ENCODE measurements around the gene BEND5. TPM values are rescaled to one million over a fixed set of nuclear protein-coding genes. Genes with fewer than 3 reads are reported as not detected.

Gene BEND5
- total and polyA plus RNA-seq, 4 donors = 1.3 to 10.1 (median 6.3) TPM

DNA sequence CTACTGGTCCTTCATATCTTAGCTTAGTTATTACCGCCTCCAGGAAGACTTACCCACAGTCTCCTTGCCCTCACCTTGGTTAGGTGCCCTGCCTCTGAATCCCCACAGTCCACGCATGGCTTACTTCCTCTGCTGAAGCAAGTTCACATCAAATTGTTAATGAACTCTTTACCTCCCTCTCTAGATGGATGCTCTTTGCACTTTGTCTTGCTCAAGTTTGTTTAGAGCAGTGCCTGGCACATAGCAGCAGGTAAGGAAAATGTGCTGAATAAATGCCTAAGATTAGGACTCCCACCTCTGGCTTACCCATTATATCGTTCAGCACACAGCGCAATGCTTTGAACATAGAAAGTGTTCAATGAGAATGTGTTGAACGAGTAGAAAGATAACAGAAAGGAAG is 90.5 kb downstream of the BEND5 start:
- no peak for DNase-seq
- no peak for ATAC-seq (ENCODE audit: insufficient read depth, low FRiP score)
- Histone ChIP-seq H3K27ac (ENCODE audit: low read depth in 1 of 2, low read length in 1 of 2) (no peak overlapping the region), H3K9me3 (ENCODE audit: control insufficient read depth in 4 of 4, insufficient read depth in 3 of 4, low read length in 3 of 4) (no peaks in the 10 kb centered on the region), H3K9ac (ENCODE audit: insufficient read depth in 1 of 2, low read length in 2 of 2) (no peak overlapping the region), H3K27me3 (ENCODE audit: control insufficient read depth in 3 of 3, insufficient read depth in 3 of 3, low read length in 2 of 3) (no peaks in the 10 kb centered on the region), H3K4me3 (no peak overlapping the region), H3K4me1 (ENCODE audit: control insufficient read depth in 5 of 5, insufficient read depth in 5 of 5, low read length in 5 of 5) (peaks cover 0 to 11% (median 0%) of the 10 kb centered on the region in 5 donors), H3K36me3 (ENCODE audit: control insufficient read depth in 4 of 4, insufficient read depth in 4 of 4, low read length in 4 of 4) (no peaks in the 10 kb centered on the region)
- TF ChIP-seq, protein P1, sequence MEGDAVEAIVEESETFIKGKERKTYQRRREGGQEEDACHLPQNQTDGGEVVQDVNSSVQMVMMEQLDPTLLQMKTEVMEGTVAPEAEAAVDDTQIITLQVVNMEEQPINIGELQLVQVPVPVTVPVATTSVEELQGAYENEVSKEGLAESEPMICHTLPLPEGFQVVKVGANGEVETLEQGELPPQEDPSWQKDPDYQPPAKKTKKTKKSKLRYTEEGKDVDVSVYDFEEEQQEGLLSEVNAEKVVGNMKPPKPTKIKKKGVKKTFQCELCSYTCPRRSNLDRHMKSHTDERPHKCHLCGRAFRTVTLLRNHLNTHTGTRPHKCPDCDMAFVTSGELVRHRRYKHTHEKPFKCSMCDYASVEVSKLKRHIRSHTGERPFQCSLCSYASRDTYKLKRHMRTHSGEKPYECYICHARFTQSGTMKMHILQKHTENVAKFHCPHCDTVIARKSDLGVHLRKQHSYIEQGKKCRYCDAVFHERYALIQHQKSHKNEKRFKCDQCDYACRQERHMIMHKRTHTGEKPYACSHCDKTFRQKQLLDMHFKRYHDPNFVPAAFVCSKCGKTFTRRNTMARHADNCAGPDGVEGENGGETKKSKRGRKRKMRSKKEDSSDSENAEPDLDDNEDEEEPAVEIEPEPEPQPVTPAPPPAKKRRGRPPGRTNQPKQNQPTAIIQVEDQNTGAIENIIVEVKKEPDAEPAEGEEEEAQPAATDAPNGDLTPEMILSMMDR (IDR thresholded peaks at IDR 0.05; ENCODE audit: control extremely low read depth, extremely low read depth) = no peak
- 89 to 92% methylated on average over 5 of the region's 5 CpGs for WGBS, 2 donors

DNA sequence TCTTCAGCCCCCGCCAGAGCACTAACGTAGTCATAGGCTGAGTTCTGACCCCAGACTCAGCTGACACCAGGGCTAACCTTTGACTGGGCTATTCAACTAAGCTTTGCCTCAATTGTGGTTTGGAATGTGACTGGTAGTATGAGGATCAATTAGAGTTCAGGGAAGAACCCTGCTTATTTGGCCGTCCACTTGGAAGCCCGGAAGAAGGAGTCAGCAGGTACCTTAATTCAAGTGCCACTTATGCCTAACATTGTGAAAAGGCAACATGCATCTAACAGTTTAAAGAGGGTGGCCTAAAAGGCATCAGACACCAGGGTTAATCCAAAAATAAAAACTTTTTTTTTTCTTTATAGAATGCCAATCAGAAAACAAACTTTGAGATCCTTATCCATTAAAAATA is 92.3 kb downstream of the BEND5 start:
- TF ChIP-seq, protein P1 (IDR thresholded peaks at IDR 0.05; ENCODE audit: control extremely low read depth, extremely low read depth) = no peak
- Histone ChIP-seq H3K27ac (ENCODE audit: low read depth in 1 of 2, low read length in 1 of 2) (no peak overlapping the region), H3K4me1 (ENCODE audit: control insufficient read depth in 5 of 5, insufficient read depth in 5 of 5, low read length in 5 of 5) (peaks cover 0 to 11% (median 0%) of the 10 kb centered on the region in 5 donors), H3K36me3 (ENCODE audit: control insufficient read depth in 4 of 4, insufficient read depth in 4 of 4, low read length in 4 of 4) (no peaks in the 10 kb centered on the region), H3K9me3 (ENCODE audit: control insufficient read depth in 4 of 4, insufficient read depth in 3 of 4, low read length in 3 of 4) (no peaks in the 10 kb centered on the region), H3K9ac (ENCODE audit: insufficient read depth in 1 of 2, low read length in 2 of 2) (no peak overlapping the region), H3K27me3 (ENCODE audit: control insufficient read depth in 3 of 3, insufficient read depth in 3 of 3, low read length in 2 of 3) (no peaks in the 10 kb centered on the region), H3K4me3 (no peak overlapping the region)
- DNase-seq (no peak), ATAC-seq (ENCODE audit: insufficient read depth, low FRiP score) (no peak)
- 78 to 86% methylated on average over 4 of the region's 4 CpGs for WGBS, 2 donors

DNA sequence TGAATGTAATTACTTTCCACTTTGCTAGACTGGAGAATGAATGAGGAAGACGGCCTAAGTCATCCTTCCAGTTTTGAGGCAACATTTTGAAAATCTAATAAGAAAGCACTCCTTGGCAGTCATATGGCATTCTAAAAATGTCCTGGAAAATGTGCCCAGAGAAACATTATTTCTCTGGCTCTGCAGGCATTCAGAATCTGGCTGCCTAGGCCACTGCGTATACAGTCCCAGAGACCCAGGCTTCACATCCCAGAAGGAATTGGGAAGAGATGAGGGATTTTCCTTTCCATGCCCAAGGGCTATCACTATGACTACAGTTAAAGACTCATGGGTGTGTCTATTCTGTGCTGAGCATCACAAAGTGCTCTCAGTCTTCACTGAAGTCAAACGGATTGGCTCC is 92.9 kb downstream of the BEND5 start:
- WGBS, 2 donors = 78 to 89% methylated on average over 3 of the region's 3 CpGs
- TF ChIP-seq, protein P1 (IDR thresholded peaks at IDR 0.05; ENCODE audit: control extremely low read depth, extremely low read depth) = no peak
- H3K27ac ChIP-seq (ENCODE audit: low read depth in 1 of 2, low read length in 1 of 2) = no peak overlapping the region
- ATAC-seq (ENCODE audit: insufficient read depth, low FRiP score) (no peak), DNase-seq (no peak)
- no peaks in the 10 kb centered on the region for H3K9me3 ChIP-seq (ENCODE audit: control insufficient read depth in 4 of 4, insufficient read depth in 3 of 4, low read length in 3 of 4)
- H3K36me3 ChIP-seq (ENCODE audit: control insufficient read depth in 4 of 4, insufficient read depth in 4 of 4, low read length in 4 of 4) = no peaks in the 10 kb centered on the region
- no peak overlapping the region for H3K9ac ChIP-seq (ENCODE audit: insufficient read depth in 1 of 2, low read length in 2 of 2)
- H3K4me1 ChIP-seq (ENCODE audit: control insufficient read depth in 5 of 5, insufficient read depth in 5 of 5, low read length in 5 of 5) = peaks cover 0 to 11% (median 0%) of the 10 kb centered on the region in 5 donors
- H3K4me3 ChIP-seq = no peak overlapping the region
- H3K27me3 ChIP-seq (ENCODE audit: control insufficient read depth in 3 of 3, insufficient read depth in 3 of 3, low read length in 2 of 3) = no peaks in the 10 kb centered on the region
